ENCODE data around the gene TMEM196. TPM values are rescaled to one million over a fixed set of nuclear protein-coding genes. Genes with fewer than 3 reads are reported as not detected.

Gene TMEM196
- total and polyA plus RNA-seq, 7 experiments from 2014 or later, result not detected

GRCh38 chr7:19747740-19748339 is 25.6 kb downstream of the TMEM196 start:
- peak in 1 of 9 donors; percentile 1 for DNase-seq
- Histone ChIP-seq H3K27ac (ENCODE audit: low read depth, low read length) (no peak overlapping the region), H3K4me1 (ENCODE audit: control insufficient read depth in 2 of 2, insufficient read depth in 2 of 2, low read length in 2 of 2) (no peaks in the 10 kb centered on the region), H3K27me3 (ENCODE audit: control insufficient read depth in 2 of 2, insufficient read depth in 2 of 2, low read length in 2 of 2) (no peaks in the 10 kb centered on the region), H3K4me3 (ENCODE audit: low read length) (no peak overlapping the region), H3K36me3 (ENCODE audit: control insufficient read depth in 2 of 3, insufficient read depth in 3 of 3, low read length in 3 of 3) (no peaks in the 10 kb centered on the region), H3K9me3 (ENCODE audit: control insufficient read depth in 2 of 3, low read length in 3 of 3) (no peaks in the 10 kb centered on the region)
- Mint-ChIP-seq H3K27ac (no peak overlapping the region), H3K4me1 (no peaks in the 10 kb centered on the region), H3K9me3 (no peaks in the 10 kb centered on the region), H3K36me3 (no peaks in the 10 kb centered on the region), H3K27me3 (peaks cover under 1 to 12% (median 4%) of the 10 kb centered on the region in 5 donors), H3K4me3 (no peak overlapping the region)
- ATAC-seq, result no peak
- ChIA-PET POLR2A (no interaction called here), CTCF (interaction anchor here (0.6 to 0.7 kb wide), 4 partner anchors 9 to 852 kb away, joined by 3 to 5 read pairs (median 4); no protein-coding TSS in a partner anchor)
- intact Hi-C loops (cut with micrococcal nuclease), result loop anchor here in 1 of 2 donors (2.0 to 5.0 kb wide), 2 partner anchors 694 to 851 kb away; no protein-coding TSS in a partner anchor

GRCh38 chr7:19744075-19744474 is 29.3 kb downstream of the TMEM196 start:
- H3K27ac ChIP-seq (ENCODE audit: low read depth, low read length), result no peak overlapping the region
- Mint-ChIP-seq H3K9me3 (no peaks in the 10 kb centered on the region), H3K27me3 (peaks cover 0 to 12% (median 7%) of the 10 kb centered on the region in 5 donors), H3K27ac (no peak overlapping the region), H3K4me3 (no peak overlapping the region), H3K4me1 (no peaks in the 10 kb centered on the region), H3K36me3 (no peaks in the 10 kb centered on the region)
- ChIA-PET CTCF (no interaction called here), POLR2A (no interaction called here)
- no peaks in the 10 kb centered on the region for H3K27me3 ChIP-seq (ENCODE audit: control insufficient read depth in 2 of 2, insufficient read depth in 2 of 2, low read length in 2 of 2)
- H3K4me1 ChIP-seq (ENCODE audit: control insufficient read depth in 2 of 2, insufficient read depth in 2 of 2, low read length in 2 of 2), result no peaks in the 10 kb centered on the region
- ATAC-seq (no peak), DNase-seq (no peak)
- H3K36me3 ChIP-seq (ENCODE audit: control insufficient read depth in 2 of 3, insufficient read depth in 3 of 3, low read length in 3 of 3), result no peaks in the 10 kb centered on the region
- H3K4me3 ChIP-seq (ENCODE audit: low read length), result no peak overlapping the region
- intact Hi-C loops (cut with micrococcal nuclease), result no loop called here
- H3K9me3 ChIP-seq (ENCODE audit: control insufficient read depth in 2 of 3, low read length in 3 of 3), result no peaks in the 10 kb centered on the region

DNA sequence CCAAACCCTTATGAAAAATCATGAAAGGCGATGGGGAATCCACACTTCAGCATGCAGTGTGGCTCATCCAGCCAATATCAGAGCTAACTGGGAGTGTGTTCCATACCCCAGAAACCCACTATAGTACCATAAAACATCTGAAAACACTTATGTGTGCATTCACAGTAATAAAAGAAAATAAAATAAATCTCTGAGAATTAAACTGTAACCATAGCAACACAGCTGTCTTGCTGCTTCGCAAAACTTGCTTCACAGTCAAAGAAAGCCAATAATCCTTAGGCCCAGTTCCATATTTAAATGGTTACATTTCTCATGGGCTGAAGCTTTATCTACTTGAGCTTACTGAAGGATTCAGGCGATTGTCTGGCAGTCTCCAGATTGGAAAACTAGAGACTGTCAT is 44.7 kb downstream of the TMEM196 start:
- H3K9me3 Mint-ChIP-seq, result no peaks in the 10 kb centered on the region
- peaks cover 2 to 44% (median 38%) of the 10 kb centered on the region in 5 donors for H3K27me3 Mint-ChIP-seq
- ATAC-seq (no peak), DNase-seq (no peak)
- no peak overlapping the region for H3K27ac Mint-ChIP-seq
- H3K4me3 Mint-ChIP-seq, result no peak overlapping the region
- Histone ChIP-seq H3K4me3 (ENCODE audit: low read length) (no peak overlapping the region), H3K27ac (ENCODE audit: low read depth, low read length) (no peak overlapping the region), H3K27me3 (ENCODE audit: control insufficient read depth in 2 of 2, insufficient read depth in 2 of 2, low read length in 2 of 2) (no peaks in the 10 kb centered on the region), H3K9me3 (ENCODE audit: control insufficient read depth in 2 of 3, low read length in 3 of 3) (no peaks in the 10 kb centered on the region), H3K36me3 (ENCODE audit: control insufficient read depth in 2 of 3, insufficient read depth in 3 of 3, low read length in 3 of 3) (no peaks in the 10 kb centered on the region), H3K4me1 (ENCODE audit: control insufficient read depth in 2 of 2, insufficient read depth in 2 of 2, low read length in 2 of 2) (no peaks in the 10 kb centered on the region)
- intact Hi-C loops (cut with micrococcal nuclease), result no loop called here
- ChIA-PET CTCF (interaction anchor here (0.6 to 1.4 kb wide), 2 partner anchors 20 to 27 kb away, joined by 4 to 5 read pairs; partner anchors contain the start of gene POLR1F), POLR2A (no interaction called here)
- H3K36me3 Mint-ChIP-seq, result no peaks in the 10 kb centered on the region
- peaks cover 0 to 2% (median 0%) of the 10 kb centered on the region in 7 donors for H3K4me1 Mint-ChIP-seq

DNA sequence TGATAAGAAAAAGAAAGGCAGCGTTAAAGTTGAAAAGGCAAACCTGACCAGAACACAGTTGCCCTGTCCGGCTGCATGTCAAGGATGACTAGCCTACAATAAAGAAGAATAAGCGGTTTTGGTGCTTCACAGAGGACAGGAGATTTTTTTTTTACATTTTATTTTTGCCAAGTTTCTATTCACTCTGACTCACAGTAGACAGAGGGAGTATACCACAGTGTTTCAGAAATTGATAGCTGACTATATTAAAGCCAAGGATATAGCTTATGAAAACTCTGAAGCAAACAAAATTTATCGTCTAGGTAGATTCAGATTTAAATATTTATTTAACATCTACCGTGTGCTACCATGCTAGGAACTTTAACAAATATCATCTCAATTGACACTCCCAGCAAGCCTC is 47.6 kb downstream of the TMEM196 start:
- no peak overlapping the region for H3K4me3 ChIP-seq (ENCODE audit: low read length)
- intact Hi-C loops (cut with micrococcal nuclease), result no loop called here
- Mint-ChIP-seq H3K27me3 (peaks cover 2 to 38% (median 30%) of the 10 kb centered on the region in 5 donors), H3K36me3 (no peaks in the 10 kb centered on the region), H3K27ac (no peak overlapping the region), H3K9me3 (no peaks in the 10 kb centered on the region), H3K4me1 (peaks cover 0 to 2% (median 0%) of the 10 kb centered on the region in 7 donors), H3K4me3 (no peak overlapping the region)
- CTCF ChIA-PET, result interaction anchor here (1.0 to 1.7 kb wide), 2 partner anchors 12 to 17 kb away, joined by 3 to 4 read pairs; partner anchors contain the start of gene POLR1F
- no peaks in the 10 kb centered on the region for H3K4me1 ChIP-seq (ENCODE audit: control insufficient read depth in 2 of 2, insufficient read depth in 2 of 2, low read length in 2 of 2)
- no peak for ATAC-seq
- no peaks in the 10 kb centered on the region for H3K9me3 ChIP-seq (ENCODE audit: control insufficient read depth in 2 of 3, low read length in 3 of 3)
- no peaks in the 10 kb centered on the region for H3K27me3 ChIP-seq (ENCODE audit: control insufficient read depth in 2 of 2, insufficient read depth in 2 of 2, low read length in 2 of 2)
- H3K36me3 ChIP-seq (ENCODE audit: control insufficient read depth in 2 of 3, insufficient read depth in 3 of 3, low read length in 3 of 3), result no peaks in the 10 kb centered on the region
- H3K27ac ChIP-seq (ENCODE audit: low read depth, low read length), result no peak overlapping the region
- POLR2A ChIA-PET, result no interaction called here
- DNase-seq, result no peak

GRCh38 chr7:19715499-19715898 is 57.9 kb downstream of the TMEM196 start:
- POLR2A ChIA-PET, result no interaction called here
- H3K36me3 ChIP-seq (ENCODE audit: control insufficient read depth in 2 of 3, insufficient read depth in 3 of 3, low read length in 3 of 3), result no peaks in the 10 kb centered on the region
- Mint-ChIP-seq H3K4me1 (peaks cover 0 to 6% (median 0%) of the 10 kb centered on the region in 7 donors), H3K36me3 (no peaks in the 10 kb centered on the region), H3K9me3 (no peaks in the 10 kb centered on the region), H3K27ac (no peak overlapping the region), H3K27me3 (peaks cover 0 to 21% (median 5%) of the 10 kb centered on the region in 5 donors), H3K4me3 (no peak overlapping the region)
- no peaks in the 10 kb centered on the region for H3K9me3 ChIP-seq (ENCODE audit: control insufficient read depth in 2 of 3, low read length in 3 of 3)
- H3K27ac ChIP-seq (ENCODE audit: low read depth, low read length), result no peak overlapping the region
- DNase-seq (no peak), ATAC-seq (no peak)
- no peak overlapping the region for H3K4me3 ChIP-seq (ENCODE audit: low read length)
- no peaks in the 10 kb centered on the region for H3K4me1 ChIP-seq (ENCODE audit: control insufficient read depth in 2 of 2, insufficient read depth in 2 of 2, low read length in 2 of 2)
- intact Hi-C loops (cut with micrococcal nuclease), result no loop called here
- CTCF ChIA-PET, result interaction anchor here (0.6 to 3.8 kb wide), 3 partner anchors 45 to 883 kb away, joined by 3 to 57 read pairs (median 6); no protein-coding TSS in a partner anchor
- H3K27me3 ChIP-seq (ENCODE audit: control insufficient read depth in 2 of 2, insufficient read depth in 2 of 2, low read length in 2 of 2), result no peaks in the 10 kb centered on the region

- H3K36me3 ChIP-seq (ENCODE audit: control insufficient read depth in 2 of 3, insufficient read depth in 3 of 3, low read length in 3 of 3), result no peaks in the 10 kb centered on the region
- intact Hi-C loops (cut with micrococcal nuclease), result loop anchor here (1.0 to 5.0 kb wide), 4 partner anchors 459 to 885 kb away; no protein-coding TSS in a partner anchor
- no peaks in the 10 kb centered on the region for H3K9me3 ChIP-seq (ENCODE audit: control insufficient read depth in 2 of 3, low read length in 3 of 3)
- ChIA-PET CTCF (interaction anchor here (0.7 to 3.8 kb wide), 9 partner anchors 9 to 885 kb away, joined by 3 to 57 read pairs (median 3); no protein-coding TSS in a partner anchor), POLR2A (interaction anchor here (1.4 kb wide), 1 partner anchor 885 kb away, joined by 5 read pairs; no protein-coding TSS in a partner anchor)
- no peak for ATAC-seq
- DNase-seq, result peak in 7 of 9 donors; percentile 15 to 59 (median 52)
- H3K4me3 ChIP-seq (ENCODE audit: low read length), result no peak overlapping the region
- no peak overlapping the region for H3K27ac ChIP-seq (ENCODE audit: low read depth, low read length)
- H3K27me3 Mint-ChIP-seq, result peaks cover 0 to 21% (median 0%) of the 10 kb centered on the region in 5 donors
- no peaks in the 10 kb centered on the region for H3K27me3 ChIP-seq (ENCODE audit: control insufficient read depth in 2 of 2, insufficient read depth in 2 of 2, low read length in 2 of 2)
- H3K4me1 ChIP-seq (ENCODE audit: control insufficient read depth in 2 of 2, insufficient read depth in 2 of 2, low read length in 2 of 2), result peaks cover 7% of the 10 kb centered on the region in 2 donors
- peak overlapping the region in 1 of 9 donors; percentile 65 for H3K27ac Mint-ChIP-seq
- H3K9me3 Mint-ChIP-seq, result no peaks in the 10 kb centered on the region
- no peak overlapping the region for H3K4me3 Mint-ChIP-seq
- H3K36me3 Mint-ChIP-seq, result no peaks in the 10 kb centered on the region
- peaks cover 7 to 25% (median 15%) of the 10 kb centered on the region in 7 donors for H3K4me1 Mint-ChIP-seq
These were observed 59.7 kb downstream of the TMEM196 start for GRCh38 chr7:19713676-19714075.

Data from naive thymus-derived CD4-positive, alpha-beta T cell (primary cell).